SK-N-SH treated with all-trans-retinoic acid at 6 μM for 48 hours (cell line): ENCODE measurements around the gene HECTD4.
A peak's percentile ranks its signal among the peaks of the same experiment; 100 is the strongest.

Experiments used
- ATAC-seq: fragments of 200-7000 bp; cut with Tn5 transposase; 3 replicates; pipeline ENCODE4 v1.9.1; 2020; ENCODE audit warnings: mild to moderate bottlenecking, moderate library complexity
- ARNTL ChIP-seq: fragments of 450-650 bp; formaldehyde crosslinking; IDR thresholded peaks from 2 replicates; pipeline ENCODE4 v1.5.0; 2020; ENCODE audit warnings: low read depth, mild to moderate bottlenecking, moderate library complexity, borderline replicate concordance
- BACH2 ChIP-seq: fragments of 250-450 bp; sonication (Bioruptor Pico); IDR thresholded peaks from 2 replicates; pipeline ENCODE4 v1.9.0; 2021; ENCODE audit warnings: mild to moderate bottlenecking, borderline replicate concordance
- CSDC2 ChIP-seq: fragments of 250-450 bp; sonication (Bioruptor Pico); IDR thresholded peaks from 2 replicates; pipeline ENCODE4 v1.5.0; 2020; ENCODE audit warnings: mild to moderate bottlenecking, moderate library complexity
- GLIS3 ChIP-seq: fragments of 250-450 bp; sonication (Bioruptor Pico); IDR thresholded peaks from 2 replicates; pipeline ENCODE4 v1.5.0; 2020; ENCODE audit warnings: mild to moderate bottlenecking, moderate library complexity
- ISL1 ChIP-seq: fragments of 250-450 bp; sonication (Bioruptor Pico); IDR thresholded peaks from 2 replicates; pipeline ENCODE4 v2.1.2; 2022; ENCODE audit warnings: mild to moderate bottlenecking, moderate library complexity
- OSR1 ChIP-seq: fragments of 250-450 bp; sonication (Bioruptor Pico); IDR thresholded peaks from 2 replicates; pipeline ENCODE4 v1.8.0; 2022; ENCODE audit warnings: moderate library complexity, mild to moderate bottlenecking, inconsistent platforms
- TCF4 ChIP-seq: fragments of 250-450 bp; sonication (Bioruptor Pico); IDR thresholded peaks from 2 replicates; pipeline ENCODE4 v1.8.0; 2021; ENCODE audit warnings: mild to moderate bottlenecking, moderate library complexity, borderline replicate concordance
- ZC3H10 ChIP-seq: fragments of 250-450 bp; sonication (Bioruptor Pico); IDR thresholded peaks from 2 replicates; pipeline ENCODE4 v1.5.1; 2021; ENCODE audit warnings: mild to moderate bottlenecking, moderate library complexity
- ZFP3 ChIP-seq: fragments of 250-450 bp; sonication (Bioruptor Pico); IDR thresholded peaks from 2 replicates; pipeline ENCODE4 v1.5.0; 2020; ENCODE audit warnings: mild to moderate bottlenecking, moderate library complexity
- ZFP30 ChIP-seq: fragments of 450-650 bp; formaldehyde crosslinking; IDR thresholded peaks from 2 replicates; pipeline ENCODE4 v1.5.0; 2022; ENCODE audit warnings: mild to moderate bottlenecking, moderate library complexity
- ZNF70 ChIP-seq: fragments of 450-650 bp; formaldehyde crosslinking; IDR thresholded peaks from 2 replicates; pipeline ENCODE4 v1.5.0; 2020; ENCODE audit warnings: mild to moderate bottlenecking, moderate library complexity
- ZNF8 ChIP-seq: fragments of 450-650 bp; formaldehyde crosslinking; IDR thresholded peaks from 2 replicates; pipeline ENCODE4 v1.5.0; 2020; ENCODE audit warnings: mild to moderate bottlenecking, moderate library complexity
- TF ChIP-seq, protein P1 (sequence below): fragments of 250-450 bp; sonication (Bioruptor Pico); IDR thresholded peaks from 2 replicates; pipeline ENCODE4 v1.5.1; 2020; ENCODE audit warnings: low read depth, mild to moderate bottlenecking, moderate library complexity
- TF ChIP-seq, protein P2 (sequence below): fragments of 250-450 bp; sonication (Bioruptor Pico); IDR thresholded peaks from 2 replicates; pipeline ENCODE4 v1.8.0; 2021; ENCODE audit warnings: low read depth, mild to moderate bottlenecking, moderate library complexity, borderline replicate concordance
- TF ChIP-seq, protein P3 (sequence below): fragments of 250-450 bp; sonication (Bioruptor Pico); IDR thresholded peaks from 2 replicates; pipeline ENCODE4 v1.8.0; 2020; ENCODE audit warnings: mild to moderate bottlenecking, moderate library complexity, borderline replicate concordance
- TF ChIP-seq, protein P4 (sequence below): fragments of 250-450 bp; sonication (Bioruptor Pico); IDR thresholded peaks from 2 replicates; pipeline ENCODE4 v1.5.0; 2020; ENCODE audit warnings: mild to moderate bottlenecking, moderate library complexity

Gene HECTD4

DNA sequence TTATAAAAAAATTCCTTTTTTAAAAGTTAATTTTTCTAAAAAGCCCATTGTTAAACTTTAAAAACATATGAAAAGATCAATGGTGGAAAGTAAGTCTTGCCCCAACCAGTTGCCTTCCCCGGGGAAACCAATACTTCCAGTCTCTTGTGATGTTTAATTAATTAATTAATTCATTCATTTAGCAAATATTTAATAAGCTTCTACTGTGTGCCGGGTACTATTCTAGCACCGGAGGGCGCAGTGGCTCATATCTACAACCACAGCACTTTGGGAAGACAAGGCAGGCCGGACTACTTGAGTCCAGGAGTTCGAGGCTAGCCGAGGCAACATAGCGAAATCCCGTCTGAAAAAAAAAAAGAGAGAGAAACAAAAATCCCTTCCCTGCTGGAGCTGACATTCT, 87.4 kb downstream of the HECTD4 start:
- ATAC-seq, result 0 out of 3 replicates have a peak, but pooled peaks have one; percentile 38
- TF ChIP-seq BACH2 (CRISPR knock-in tag) (no peak), ZC3H10 (CRISPR knock-in tag) (no peak), OSR1 (CRISPR knock-in tag) (no peak), ZNF70 (CRISPR knock-in tag) (no peak), GLIS3 (CRISPR knock-in tag) (no peak), CSDC2 (CRISPR knock-in tag) (no peak), ZNF8 (CRISPR knock-in tag) (no peak), ZFP3 (CRISPR knock-in tag) (no peak), TCF4 (CRISPR knock-in tag) (no peak), ZFP30 (CRISPR knock-in tag) (no peak)
- TF ChIP-seq, protein P1, sequence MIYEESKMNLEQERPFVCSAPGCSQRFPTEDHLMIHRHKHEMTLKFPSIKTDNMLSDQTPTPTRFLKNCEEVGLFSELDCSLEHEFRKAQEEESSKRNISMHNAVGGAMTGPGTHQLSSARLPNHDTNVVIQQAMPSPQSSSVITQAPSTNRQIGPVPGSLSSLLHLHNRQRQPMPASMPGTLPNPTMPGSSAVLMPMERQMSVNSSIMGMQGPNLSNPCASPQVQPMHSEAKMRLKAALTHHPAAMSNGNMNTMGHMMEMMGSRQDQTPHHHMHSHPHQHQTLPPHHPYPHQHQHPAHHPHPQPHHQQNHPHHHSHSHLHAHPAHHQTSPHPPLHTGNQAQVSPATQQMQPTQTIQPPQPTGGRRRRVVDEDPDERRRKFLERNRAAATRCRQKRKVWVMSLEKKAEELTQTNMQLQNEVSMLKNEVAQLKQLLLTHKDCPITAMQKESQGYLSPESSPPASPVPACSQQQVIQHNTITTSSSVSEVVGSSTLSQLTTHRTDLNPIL (CRISPR knock-in tag), result no peak
- TF ChIP-seq, protein P2, sequence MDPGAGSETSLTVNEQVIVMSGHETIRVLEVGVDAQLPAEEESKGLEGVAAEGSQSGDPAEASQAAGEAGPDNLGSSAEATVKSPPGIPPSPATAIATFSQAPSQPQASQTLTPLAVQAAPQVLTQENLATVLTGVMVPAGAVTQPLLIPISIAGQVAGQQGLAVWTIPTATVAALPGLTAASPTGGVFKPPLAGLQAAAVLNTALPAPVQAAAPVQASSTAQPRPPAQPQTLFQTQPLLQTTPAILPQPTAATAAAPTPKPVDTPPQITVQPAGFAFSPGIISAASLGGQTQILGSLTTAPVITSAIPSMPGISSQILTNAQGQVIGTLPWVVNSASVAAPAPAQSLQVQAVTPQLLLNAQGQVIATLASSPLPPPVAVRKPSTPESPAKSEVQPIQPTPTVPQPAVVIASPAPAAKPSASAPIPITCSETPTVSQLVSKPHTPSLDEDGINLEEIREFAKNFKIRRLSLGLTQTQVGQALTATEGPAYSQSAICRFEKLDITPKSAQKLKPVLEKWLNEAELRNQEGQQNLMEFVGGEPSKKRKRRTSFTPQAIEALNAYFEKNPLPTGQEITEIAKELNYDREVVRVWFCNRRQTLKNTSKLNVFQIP, result no peak
- TF ChIP-seq, protein P3, sequence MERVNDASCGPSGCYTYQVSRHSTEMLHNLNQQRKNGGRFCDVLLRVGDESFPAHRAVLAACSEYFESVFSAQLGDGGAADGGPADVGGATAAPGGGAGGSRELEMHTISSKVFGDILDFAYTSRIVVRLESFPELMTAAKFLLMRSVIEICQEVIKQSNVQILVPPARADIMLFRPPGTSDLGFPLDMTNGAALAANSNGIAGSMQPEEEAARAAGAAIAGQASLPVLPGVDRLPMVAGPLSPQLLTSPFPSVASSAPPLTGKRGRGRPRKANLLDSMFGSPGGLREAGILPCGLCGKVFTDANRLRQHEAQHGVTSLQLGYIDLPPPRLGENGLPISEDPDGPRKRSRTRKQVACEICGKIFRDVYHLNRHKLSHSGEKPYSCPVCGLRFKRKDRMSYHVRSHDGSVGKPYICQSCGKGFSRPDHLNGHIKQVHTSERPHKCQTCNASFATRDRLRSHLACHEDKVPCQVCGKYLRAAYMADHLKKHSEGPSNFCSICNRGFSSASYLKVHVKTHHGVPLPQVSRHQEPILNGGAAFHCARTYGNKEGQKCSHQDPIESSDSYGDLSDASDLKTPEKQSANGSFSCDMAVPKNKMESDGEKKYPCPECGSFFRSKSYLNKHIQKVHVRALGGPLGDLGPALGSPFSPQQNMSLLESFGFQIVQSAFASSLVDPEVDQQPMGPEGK (CRISPR knock-in tag), result no peak
- TF ChIP-seq, protein P4, sequence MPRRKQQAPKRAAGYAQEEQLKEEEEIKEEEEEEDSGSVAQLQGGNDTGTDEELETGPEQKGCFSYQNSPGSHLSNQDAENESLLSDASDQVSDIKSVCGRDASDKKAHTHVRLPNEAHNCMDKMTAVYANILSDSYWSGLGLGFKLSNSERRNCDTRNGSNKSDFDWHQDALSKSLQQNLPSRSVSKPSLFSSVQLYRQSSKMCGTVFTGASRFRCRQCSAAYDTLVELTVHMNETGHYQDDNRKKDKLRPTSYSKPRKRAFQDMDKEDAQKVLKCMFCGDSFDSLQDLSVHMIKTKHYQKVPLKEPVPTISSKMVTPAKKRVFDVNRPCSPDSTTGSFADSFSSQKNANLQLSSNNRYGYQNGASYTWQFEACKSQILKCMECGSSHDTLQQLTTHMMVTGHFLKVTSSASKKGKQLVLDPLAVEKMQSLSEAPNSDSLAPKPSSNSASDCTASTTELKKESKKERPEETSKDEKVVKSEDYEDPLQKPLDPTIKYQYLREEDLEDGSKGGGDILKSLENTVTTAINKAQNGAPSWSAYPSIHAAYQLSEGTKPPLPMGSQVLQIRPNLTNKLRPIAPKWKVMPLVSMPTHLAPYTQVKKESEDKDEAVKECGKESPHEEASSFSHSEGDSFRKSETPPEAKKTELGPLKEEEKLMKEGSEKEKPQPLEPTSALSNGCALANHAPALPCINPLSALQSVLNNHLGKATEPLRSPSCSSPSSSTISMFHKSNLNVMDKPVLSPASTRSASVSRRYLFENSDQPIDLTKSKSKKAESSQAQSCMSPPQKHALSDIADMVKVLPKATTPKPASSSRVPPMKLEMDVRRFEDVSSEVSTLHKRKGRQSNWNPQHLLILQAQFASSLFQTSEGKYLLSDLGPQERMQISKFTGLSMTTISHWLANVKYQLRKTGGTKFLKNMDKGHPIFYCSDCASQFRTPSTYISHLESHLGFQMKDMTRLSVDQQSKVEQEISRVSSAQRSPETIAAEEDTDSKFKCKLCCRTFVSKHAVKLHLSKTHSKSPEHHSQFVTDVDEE (CRISPR knock-in tag), result no peak

DNA sequence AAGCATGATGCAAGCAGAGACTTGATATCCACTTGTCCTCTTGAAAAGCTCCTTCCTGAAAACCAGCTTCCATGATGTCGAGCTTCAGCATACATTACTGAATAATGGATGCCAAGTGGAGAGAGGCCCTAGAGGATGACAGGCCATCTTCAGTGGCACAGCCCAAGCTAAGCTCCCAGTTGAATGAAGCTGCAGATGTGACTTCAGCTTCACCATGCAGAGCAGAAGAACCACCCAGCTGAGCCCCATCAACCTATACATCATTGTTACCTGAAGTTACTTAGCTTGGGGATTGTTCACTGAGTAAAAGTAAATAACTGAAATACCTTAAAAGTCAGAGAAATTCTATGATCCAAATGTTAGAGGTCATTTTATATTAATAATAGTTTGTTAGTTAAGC, 93.6 kb downstream of the HECTD4 start:
- TF ChIP-seq ZFP30 (CRISPR knock-in tag) (no peak), ISL1 (no peak), CSDC2 (CRISPR knock-in tag) (no peak), ARNTL (no peak)
- TF ChIP-seq, protein P1 (CRISPR knock-in tag), result no peak
- TF ChIP-seq, protein P3 (CRISPR knock-in tag), result no peak
- TF ChIP-seq, protein P4 (CRISPR knock-in tag), result no peak
- ATAC-seq, result no peak
